ENCODE data around the gene CNGA2.

The CNGA2 gene

GRCh38 chrX:151762802-151763201, 28.3 kb downstream of the CNGA2 start:
- H3K4me1 ChIP-seq (ENCODE audit: control insufficient read depth in 2 of 2, insufficient read depth in 1 of 2, low read depth in 1 of 2, low read length in 2 of 2) = no peaks in the 10 kb centered on the region
- no peak overlapping the region for H2BK120ac ChIP-seq (ENCODE audit: low read depth, low read length)
- H3K27ac ChIP-seq (replicated peaks; ENCODE audit: low read length) = no peak overlapping the region
- H3K23ac ChIP-seq (ENCODE audit: low read depth, low read length, poor library complexity) = no peak overlapping the region
- H3K27me3 ChIP-seq (ENCODE audit: control insufficient read depth in 3 of 3, insufficient read depth in 3 of 3, low read depth in 1 of 3, low read length in 3 of 3) = peaks cover 0 to 2% (median 0%) of the 10 kb centered on the region in 3 experiments
- H2AK5ac ChIP-seq (ENCODE audit: low read depth, low read length) = no peak overlapping the region
- H3K9me3 ChIP-seq (replicated peaks in 1 of 2; ENCODE audit: control insufficient read depth in 2 of 2, insufficient read depth in 1 of 2, low read depth in 1 of 2, low read length in 2 of 2) = no peaks in the 10 kb centered on the region
- H3K4me2 ChIP-seq (ENCODE audit: insufficient read depth, low read length, poor library complexity, severe bottlenecking) = no peak overlapping the region
- no peak overlapping the region for H2AFZ ChIP-seq (ENCODE audit: low read length)
- H3K4me3 ChIP-seq (ENCODE audit: low read length in 2 of 2) = no peak overlapping the region
- no peak overlapping the region for H3K18ac ChIP-seq (ENCODE audit: low read length)
- no peak overlapping the region for H4K91ac ChIP-seq (ENCODE audit: low read depth, low read length, poor library complexity)
- H3K14ac ChIP-seq (ENCODE audit: low read length) = no peak overlapping the region
- no peaks in the 10 kb centered on the region for H3K79me1 ChIP-seq (ENCODE audit: low read depth, low read length)
- no peak overlapping the region for H2BK5ac ChIP-seq (ENCODE audit: low read length)
- H3K9ac ChIP-seq (ENCODE audit: low read depth, low read length, poor library complexity) = no peak overlapping the region
- H3K4ac ChIP-seq (ENCODE audit: low read length) = no peak overlapping the region
- no peak overlapping the region for H2BK15ac ChIP-seq (ENCODE audit: low read length)
- WGBS, 2 donors (ENCODE audit: extremely low coverage in 2 of 2, insufficient read length in 2 of 2, insufficient replicate concordance in 1 of 2) = no CpG with 5 or more reads among the region's 2 CpGs
- H2BK12ac ChIP-seq (ENCODE audit: low read length) = no peak overlapping the region
- no peaks in the 10 kb centered on the region for H3K36me3 ChIP-seq (replicated peaks in 1 of 2; ENCODE audit: control insufficient read depth in 2 of 2, insufficient read depth in 2 of 2, low read length in 2 of 2)
- H4K8ac ChIP-seq (ENCODE audit: low read depth, low read length) = no peak overlapping the region
- DNase-seq (ENCODE audit: low spot score) = no peak

GRCh38 chrX:151763711-151764110, 29.2 kb downstream of the CNGA2 start:
- Histone ChIP-seq H3K27me3 (ENCODE audit: control insufficient read depth in 3 of 3, insufficient read depth in 3 of 3, low read depth in 1 of 3, low read length in 3 of 3) (no peaks in the 10 kb centered on the region), H2BK12ac (ENCODE audit: low read length) (no peak overlapping the region), H3K4ac (ENCODE audit: low read length) (no peak overlapping the region), H3K18ac (ENCODE audit: low read length) (no peak overlapping the region), H3K4me3 (ENCODE audit: low read length in 2 of 2) (no peak overlapping the region), H3K9me3 (replicated peaks in 1 of 2; ENCODE audit: control insufficient read depth in 2 of 2, insufficient read depth in 1 of 2, low read depth in 1 of 2, low read length in 2 of 2) (no peaks in the 10 kb centered on the region), H3K4me2 (ENCODE audit: insufficient read depth, low read length, poor library complexity, severe bottlenecking) (no peak overlapping the region), H2BK15ac (ENCODE audit: low read length) (no peak overlapping the region), H3K36me3 (replicated peaks in 1 of 2; ENCODE audit: control insufficient read depth in 2 of 2, insufficient read depth in 2 of 2, low read length in 2 of 2) (no peaks in the 10 kb centered on the region), H2AFZ (ENCODE audit: low read length) (no peak overlapping the region), H2AK5ac (ENCODE audit: low read depth, low read length) (no peak overlapping the region), H3K4me1 (ENCODE audit: control insufficient read depth in 2 of 2, insufficient read depth in 1 of 2, low read depth in 1 of 2, low read length in 2 of 2) (no peaks in the 10 kb centered on the region), H3K27ac (replicated peaks; ENCODE audit: low read length) (no peak overlapping the region), H4K91ac (ENCODE audit: low read depth, low read length, poor library complexity) (no peak overlapping the region), H2BK5ac (ENCODE audit: low read length) (no peak overlapping the region), H3K9ac (ENCODE audit: low read depth, low read length, poor library complexity) (no peak overlapping the region), H3K14ac (ENCODE audit: low read length) (no peak overlapping the region), H4K8ac (ENCODE audit: low read depth, low read length) (no peak overlapping the region), H3K23ac (ENCODE audit: low read depth, low read length, poor library complexity) (no peak overlapping the region), H3K79me1 (ENCODE audit: low read depth, low read length) (no peaks in the 10 kb centered on the region), H2BK120ac (ENCODE audit: low read depth, low read length) (no peak overlapping the region)
- no peak for DNase-seq (ENCODE audit: low spot score)
- no CpG with 5 or more reads among the region's 8 CpGs for WGBS, 2 donors (ENCODE audit: extremely low coverage in 2 of 2, insufficient read length in 2 of 2, insufficient replicate concordance in 1 of 2)

GRCh38 chrX:151765026-151765425, 30.5 kb downstream of the CNGA2 start:
- no peak for DNase-seq (ENCODE audit: low spot score)
- Histone ChIP-seq H3K27ac (replicated peaks; ENCODE audit: low read length) (no peak overlapping the region), H3K18ac (ENCODE audit: low read length) (no peak overlapping the region), H3K79me1 (ENCODE audit: low read depth, low read length) (no peaks in the 10 kb centered on the region), H3K9me3 (replicated peaks in 1 of 2; ENCODE audit: control insufficient read depth in 2 of 2, insufficient read depth in 1 of 2, low read depth in 1 of 2, low read length in 2 of 2) (no peaks in the 10 kb centered on the region), H3K4ac (ENCODE audit: low read length) (no peak overlapping the region), H2BK12ac (ENCODE audit: low read length) (no peak overlapping the region), H4K8ac (ENCODE audit: low read depth, low read length) (no peak overlapping the region), H2BK120ac (ENCODE audit: low read depth, low read length) (no peak overlapping the region), H3K36me3 (replicated peaks in 1 of 2; ENCODE audit: control insufficient read depth in 2 of 2, insufficient read depth in 2 of 2, low read length in 2 of 2) (no peaks in the 10 kb centered on the region), H4K91ac (ENCODE audit: low read depth, low read length, poor library complexity) (no peak overlapping the region), H3K9ac (ENCODE audit: low read depth, low read length, poor library complexity) (no peak overlapping the region), H3K14ac (ENCODE audit: low read length) (no peak overlapping the region), H3K27me3 (ENCODE audit: control insufficient read depth in 3 of 3, insufficient read depth in 3 of 3, low read depth in 1 of 3, low read length in 3 of 3) (no peaks in the 10 kb centered on the region), H2AFZ (ENCODE audit: low read length) (no peak overlapping the region), H2AK5ac (ENCODE audit: low read depth, low read length) (no peak overlapping the region), H3K4me1 (ENCODE audit: control insufficient read depth in 2 of 2, insufficient read depth in 1 of 2, low read depth in 1 of 2, low read length in 2 of 2) (no peaks in the 10 kb centered on the region), H3K4me3 (ENCODE audit: low read length in 2 of 2) (no peak overlapping the region), H3K4me2 (ENCODE audit: insufficient read depth, low read length, poor library complexity, severe bottlenecking) (no peak overlapping the region), H2BK15ac (ENCODE audit: low read length) (no peak overlapping the region), H2BK5ac (ENCODE audit: low read length) (no peak overlapping the region), H3K23ac (ENCODE audit: low read depth, low read length, poor library complexity) (no peak overlapping the region)
- WGBS, 2 donors (ENCODE audit: extremely low coverage in 2 of 2, insufficient read length in 2 of 2, insufficient replicate concordance in 1 of 2) = no CpG with 5 or more reads among the region's 2 CpGs

- peaks cover 0 to 10% (median 0%) of the 10 kb centered on the region in 3 experiments for H3K27me3 ChIP-seq (ENCODE audit: control insufficient read depth in 3 of 3, insufficient read depth in 3 of 3, low read depth in 1 of 3, low read length in 3 of 3)
- no peak overlapping the region for H3K4me3 ChIP-seq (ENCODE audit: low read length in 2 of 2)
- no peak overlapping the region for H2BK120ac ChIP-seq (ENCODE audit: low read depth, low read length)
Observed at GRCh38 chrX:151771726-151772125, 37.2 kb downstream of the CNGA2 start.

More at GRCh38 chrX:151771726-151772125, 37.2 kb downstream of the CNGA2 start:
- H3K36me3 ChIP-seq (replicated peaks in 1 of 2; ENCODE audit: control insufficient read depth in 2 of 2, insufficient read depth in 2 of 2, low read length in 2 of 2) = no peaks in the 10 kb centered on the region
- no peak overlapping the region for H3K4ac ChIP-seq (ENCODE audit: low read length)
- H3K9ac ChIP-seq (ENCODE audit: low read depth, low read length, poor library complexity) = no peak overlapping the region
- no peak overlapping the region for H4K91ac ChIP-seq (ENCODE audit: low read depth, low read length, poor library complexity)
- no peak overlapping the region for H3K27ac ChIP-seq (replicated peaks; ENCODE audit: low read length)
- no peak overlapping the region for H3K4me2 ChIP-seq (ENCODE audit: insufficient read depth, low read length, poor library complexity, severe bottlenecking)
- H3K9me3 ChIP-seq (replicated peaks in 1 of 2; ENCODE audit: control insufficient read depth in 2 of 2, insufficient read depth in 1 of 2, low read depth in 1 of 2, low read length in 2 of 2) = no peaks in the 10 kb centered on the region
- H2BK5ac ChIP-seq (ENCODE audit: low read length) = no peak overlapping the region
- H2AK5ac ChIP-seq (ENCODE audit: low read depth, low read length) = no peak overlapping the region
- no peak overlapping the region for H2BK12ac ChIP-seq (ENCODE audit: low read length)
- DNase-seq (ENCODE audit: low spot score) = no peak
- H3K23ac ChIP-seq (ENCODE audit: low read depth, low read length, poor library complexity) = no peak overlapping the region
- no CpG with 5 or more reads among the region's 3 CpGs for WGBS, 2 donors (ENCODE audit: extremely low coverage in 2 of 2, insufficient read length in 2 of 2, insufficient replicate concordance in 1 of 2)
- H4K8ac ChIP-seq (ENCODE audit: low read depth, low read length) = no peak overlapping the region
- H3K18ac ChIP-seq (ENCODE audit: low read length) = no peak overlapping the region
- H2BK15ac ChIP-seq (ENCODE audit: low read length) = no peak overlapping the region
- H3K4me1 ChIP-seq (ENCODE audit: control insufficient read depth in 2 of 2, insufficient read depth in 1 of 2, low read depth in 1 of 2, low read length in 2 of 2) = no peaks in the 10 kb centered on the region
- H2AFZ ChIP-seq (ENCODE audit: low read length) = no peak overlapping the region
- H3K79me1 ChIP-seq (ENCODE audit: low read depth, low read length) = no peaks in the 10 kb centered on the region
- H3K14ac ChIP-seq (ENCODE audit: low read length) = no peak overlapping the region

Data from neuronal stem cell (in vitro differentiated cells).